Heart right ventricle (tissue), 16 donors: ENCODE results near the gene MC1R. TPM values are rescaled to one million over a fixed set of nuclear protein-coding genes. Genes with fewer than 3 reads are reported as not detected.
A peak's percentile ranks its signal among the peaks of the same experiment; 100 is the strongest.

Experiments
- ATAC-seq, 8 donors: fragments of 200-7000 bp; cut with Tn5 transposase; one replicate each; pipeline ENCODE4 v1.9.1; 2020; ENCODE audit warnings: mild to moderate bottlenecking in 8 of 8, moderate library complexity in 8 of 8, moderate number of reproducible peaks in 1 of 8
- DNase-seq, 2 donors: peaks; one replicate each; pipeline ENCODE4 v3.0.0-alpha.2; 2020
- H3K27ac ChIP-seq, 10 donors: fragments of 200-600 bp; sonication (generic) in 2 of 10; one replicate each; pipeline versions ENCODE4 v1.5.0 to v1.8.0; 2020 to 2022; ENCODE audit warnings: mild to moderate bottlenecking in 3 of 10
- H3K27me3 ChIP-seq, 7 donors: fragments of 200-600 bp; one replicate each; pipeline ENCODE4 v1.8.0; 2021 to 2022; ENCODE audit warnings: mild to moderate bottlenecking in 2 of 7
- H3K36me3 ChIP-seq, 9 donors: fragments of 200-600 bp; sonication (generic) in 1 of 9; one replicate each; pipeline versions ENCODE4 v1.5.0 to v1.8.0; 2020 to 2022; ENCODE audit warnings: mild to moderate bottlenecking in 2 of 9
- H3K4me1 ChIP-seq, 9 donors: fragments of 200-600 bp; sonication (generic) in 1 of 9; one replicate each; pipeline versions ENCODE4 v1.5.0 to v1.8.0; 2020 to 2022; ENCODE audit warnings: mild to moderate bottlenecking in 4 of 9
- H3K4me3 ChIP-seq, 10 donors: fragments of 200-600 bp; sonication (generic) in 2 of 10; one replicate each; pipeline versions ENCODE4 v1.5.0 to v1.8.0; 2020 to 2022; ENCODE audit warnings: mild to moderate bottlenecking in 7 of 10, moderate library complexity in 2 of 10
- H3K9me3 ChIP-seq, 11 donors: fragments of 200-600 bp in 10 of 11; sonication (generic) in 2 of 11; one replicate each; pipeline versions ENCODE4 v1.5.0 to v1.8.0; 2013 to 2022; ENCODE audit warnings: mild to moderate bottlenecking in 2 of 11, control low read depth in 1 of 11, moderate library complexity in 1 of 11
- CTCF ChIP-seq, 9 donors: fragments of 200-600 bp; sonication (generic) in 2 of 9; IDR thresholded peaks; one replicate each; pipeline versions ENCODE4 v1.5.0 to v1.8.0; 2021 to 2022; ENCODE audit warnings: antibody characterized with exemption in 9 of 9, mild to moderate bottlenecking in 5 of 9, moderate library complexity in 1 of 9
- WGBS, 2 donors: extraction: QIAGEN DNeasy Blood & Tissue Kit; methylation state at CpG; one replicate each; pipeline ENCODE4 v1.1.7; 2013; ENCODE audit warnings: inconsistent platforms in 1 of 2; 5-methylcytosine and 5-hydroxymethylcytosine counted together
- intact Hi-C, 10 donors: fragments of 100-400 bp; cut with DNase I; formaldehyde crosslinking; loops; one replicate each; pipeline versions ENCODE4 v1.11.1 to v1.14.2; 2022
- polyA plus RNA-seq, 2 donors: library from polyadenylated mRNA; stranded (reverse); fragments of 200-250 nt; gene quantifications; one replicate each; pipeline ENCODE4 v1.2.3, GENCODE V29; 2013
- total RNA-seq, 10 donors: library from RNA; stranded (reverse); fragmentation: NEBNext Ultra II Directional in 3 of 10; extraction: Animal tissue kit (Norgen Biotek cat#: 25700) in 3 of 10; gene quantifications; one replicate each; pipeline versions ENCODE4 v1.2.1 to v1.2.4, GENCODE V29; 2021 to 2023
- donor health status: Arrhythmogenic right ventricular cardiomyopathy.
- donor health status: ischemic (EF 13 %, LVEDD 7.1; RV severe dilation, severe dysfunction).
- donor health status: healthy with polysubstance abuse.
- donor health status: DM: no; HTN: yes; CAD: no.
- donor health status: DM: no; HTN: no; CAD: no.
- donor health status: ischemic (EF 25% LVEDD 6.9; RV normal size, moderate dysfunction).
- donor health status: ischemic (EF 25% LVEDD 5.7; RV mildly dilated, moderate dysfunction).
- donor health status: healthy.
- donor health status: DM: yes; HTN: yes; CAD: no.
- donor health status: Ischemic cardiomyopathy.
- donor health status: ischemic (EF 35%, LVEDD 5.7; RV mildly dilated, moderate dysfunction).
- donor health status: nonischemic (EF 11% LVEDD 7.7; RV severe dilation, severe dysfunction).
- donor health status: DM: yes; HTN: yes; CAD: no.
- donor health status: PGD.
- donor health status: ischemic (EF 29% LVEDD 5.4; RV normal size, mild dysfunction).
- donor health status: nonischemic (EF 23%, LVEDD 6.1; RV moderate dilation, normal function).

Gene MC1R
- total and polyA plus RNA-seq, 12 donors: 0.64 to 4.5 (median 1.3) TPM

DNA sequence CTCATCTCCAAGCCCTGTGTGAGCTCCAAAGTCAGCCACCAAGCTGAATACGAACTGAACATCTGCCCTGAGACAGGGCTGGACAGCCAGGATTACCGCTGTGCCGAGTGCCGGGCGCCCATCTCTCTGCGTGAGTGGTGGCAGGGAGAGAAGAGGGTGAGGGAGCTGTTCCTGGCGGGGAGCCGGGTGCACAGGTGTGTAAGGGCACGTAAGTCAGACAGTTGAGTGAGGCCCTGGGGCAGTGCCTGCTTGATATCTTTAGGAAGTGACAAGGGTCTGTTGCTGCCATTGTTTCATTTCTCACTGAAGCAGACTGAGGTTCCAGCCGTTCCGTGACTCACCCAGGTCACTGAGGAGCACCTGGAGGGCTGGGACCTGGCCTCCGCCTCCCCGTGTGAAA lies 42.3 kb downstream of the MC1R start:
- intact Hi-C loops: no loop called here
- no peaks in the 10 kb centered on the region for H3K27me3 ChIP-seq
- H3K4me1 ChIP-seq: peaks cover 0 to 10% (median 0%) of the 10 kb centered on the region in 9 donors
- H3K36me3 ChIP-seq: peaks cover 0 to 96% (median 19%) of the 10 kb centered on the region in 9 donors
- no peak overlapping the region for H3K27ac ChIP-seq
- no peak for DNase-seq
- H3K9me3 ChIP-seq: no peaks in the 10 kb centered on the region
- ATAC-seq: no peak
- 96% methylated on average over 13 of the region's 13 CpGs for WGBS, 2 donors
- no peak overlapping the region for H3K4me3 ChIP-seq
- TF ChIP-seq CTCF (IDR thresholded peaks at IDR 0.05): no peak

DNA sequence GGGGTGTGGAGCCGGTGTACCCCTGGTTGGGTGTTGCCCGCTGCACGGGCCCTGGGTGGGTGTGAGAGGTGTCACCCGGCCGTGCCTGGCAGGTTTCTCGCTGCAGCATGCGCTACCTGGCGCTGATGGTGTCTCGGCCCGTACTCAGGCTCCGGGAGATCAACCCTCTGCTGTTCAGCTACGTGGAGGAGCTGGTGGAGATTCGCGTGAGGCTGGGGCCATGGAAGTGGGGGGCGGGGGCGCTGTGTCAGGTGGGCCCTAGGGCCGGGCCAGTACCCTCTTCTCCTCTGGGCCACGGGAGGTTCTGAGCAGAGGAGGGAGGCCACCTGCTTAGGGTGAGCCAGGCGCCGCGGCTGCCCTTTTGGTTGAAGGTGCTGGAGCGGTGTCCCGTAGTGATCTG lies 43.3 kb downstream of the MC1R start:
- H3K9me3 ChIP-seq: no peaks in the 10 kb centered on the region
- no peaks in the 10 kb centered on the region for H3K27me3 ChIP-seq
- H3K4me1 ChIP-seq: peaks cover 0 to under 1% (median 0%) of the 10 kb centered on the region in 9 donors
- intact Hi-C loops: no loop called here
- no peak for TF ChIP-seq CTCF (IDR thresholded peaks at IDR 0.05)
- no peak overlapping the region for H3K27ac ChIP-seq
- WGBS, 2 donors: 95 to 96% methylated on average over 23 of the region's 23 CpGs
- DNase-seq: no peak
- no peak for ATAC-seq
- peaks cover 0 to 96% (median 15%) of the 10 kb centered on the region in 9 donors for H3K36me3 ChIP-seq
- no peak overlapping the region for H3K4me3 ChIP-seq

- H3K4me1 ChIP-seq: no peaks in the 10 kb centered on the region
- H3K27ac ChIP-seq: no peak overlapping the region
- H3K4me3 ChIP-seq: no peak overlapping the region
- DNase-seq (no peak), ATAC-seq (no peak)
- no peaks in the 10 kb centered on the region for H3K27me3 ChIP-seq
- H3K36me3 ChIP-seq: peaks cover 0 to 90% (median 9%) of the 10 kb centered on the region in 9 donors
- WGBS, 2 donors: 86% methylated on average over 26 of the region's 26 CpGs
- intact Hi-C loops: no loop called here
- no peaks in the 10 kb centered on the region for H3K9me3 ChIP-seq
- no peak for TF ChIP-seq CTCF (IDR thresholded peaks at IDR 0.05)
Observed at GRCh38 chr16:89962754-89963498, 44.3 kb downstream of the MC1R start.

DNA sequence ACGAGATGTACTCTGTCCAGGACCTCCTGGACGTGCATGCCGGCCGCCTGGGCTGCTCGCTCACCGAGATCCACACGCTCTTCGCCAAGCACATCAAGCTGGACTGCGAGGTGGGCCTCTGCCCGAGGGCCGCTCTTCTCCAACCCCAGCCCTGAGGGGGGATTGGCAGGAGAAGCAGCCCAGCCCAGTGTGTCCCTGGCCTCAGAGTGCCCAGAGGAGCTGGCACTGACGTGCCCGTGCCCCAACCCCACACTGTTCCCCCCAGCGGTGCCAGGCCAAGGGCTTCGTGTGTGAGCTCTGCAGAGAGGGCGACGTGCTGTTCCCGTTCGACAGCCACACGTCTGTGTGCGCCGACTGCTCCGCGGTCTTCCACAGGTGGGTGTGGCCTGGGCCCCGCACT lies 45.5 kb downstream of the MC1R start:
- peak in 1 of 8 donors; percentile 16 for ATAC-seq
- intact Hi-C loops: no loop called here
- H3K27me3 ChIP-seq: no peaks in the 10 kb centered on the region
- no peak overlapping the region for H3K4me3 ChIP-seq
- H3K9me3 ChIP-seq: no peaks in the 10 kb centered on the region
- no peak for TF ChIP-seq CTCF (IDR thresholded peaks at IDR 0.05)
- no peak overlapping the region for H3K27ac ChIP-seq
- no peak for DNase-seq
- peaks cover 0 to 83% (median 4%) of the 10 kb centered on the region in 9 donors for H3K36me3 ChIP-seq
- WGBS, 2 donors: 90% methylated on average over 25 of the region's 25 CpGs
- no peaks in the 10 kb centered on the region for H3K4me1 ChIP-seq
